NK-92 (cell line): Measurements from ENCODE around the gene TMEM107.

ENCODE experiments used
- DNase-seq: peaks from one replicate; lab custom pipeline; 2025; ENCODE audit not compliant: unreplicated experiment; lab: John Stamatoyannopoulos, UW

TMEM107 gene

GRCh38 chr17:8138672-8139371 lies 37.4 kb downstream of the TMEM107 start:
- peak; percentile 45 for DNase-seq

- DNase-seq, result no peak
Measured at GRCh38 chr17:8138374-8138671, 37.9 kb downstream of the TMEM107 start.

DNA sequence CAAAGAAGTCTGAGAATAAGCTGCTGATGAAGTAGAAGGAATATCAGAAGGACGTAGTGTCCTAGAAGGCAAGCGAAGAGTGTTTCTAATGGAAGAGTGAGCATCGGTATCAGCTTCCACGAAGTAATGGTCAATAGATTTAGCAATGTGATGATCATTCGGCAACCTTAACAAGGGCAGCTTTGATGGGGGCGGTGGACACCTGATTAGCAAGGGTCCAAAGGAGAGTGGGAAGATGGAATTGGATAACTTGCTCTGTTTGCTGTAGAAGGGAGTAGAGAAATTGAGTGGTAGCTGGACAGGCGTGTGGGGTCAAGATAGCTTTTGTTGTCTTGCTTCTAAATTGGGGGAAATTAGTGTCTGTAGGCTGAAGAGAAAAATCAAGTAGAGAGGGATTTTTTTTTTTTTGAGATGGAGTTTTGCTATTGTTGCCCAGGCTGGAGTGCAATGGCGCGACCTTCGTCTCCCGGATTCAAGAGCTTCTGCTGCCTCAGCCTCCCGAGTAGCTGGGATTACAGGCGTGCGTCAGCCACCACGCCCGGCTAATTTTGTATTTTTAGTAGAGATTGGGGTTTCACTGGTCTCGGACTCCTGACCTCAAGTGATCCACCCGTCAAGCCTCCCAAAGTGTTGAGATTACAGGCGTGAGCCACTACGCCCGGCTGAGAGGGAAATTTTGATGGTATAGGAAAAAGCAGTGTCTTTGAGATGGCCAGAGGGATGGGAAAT lies 38.4 kb downstream of the TMEM107 start:
- DNase-seq, result no peak

- no peak for DNase-seq
Measured at GRCh38 chr17:8133941-8134340, 42.2 kb downstream of the TMEM107 start.

DNA sequence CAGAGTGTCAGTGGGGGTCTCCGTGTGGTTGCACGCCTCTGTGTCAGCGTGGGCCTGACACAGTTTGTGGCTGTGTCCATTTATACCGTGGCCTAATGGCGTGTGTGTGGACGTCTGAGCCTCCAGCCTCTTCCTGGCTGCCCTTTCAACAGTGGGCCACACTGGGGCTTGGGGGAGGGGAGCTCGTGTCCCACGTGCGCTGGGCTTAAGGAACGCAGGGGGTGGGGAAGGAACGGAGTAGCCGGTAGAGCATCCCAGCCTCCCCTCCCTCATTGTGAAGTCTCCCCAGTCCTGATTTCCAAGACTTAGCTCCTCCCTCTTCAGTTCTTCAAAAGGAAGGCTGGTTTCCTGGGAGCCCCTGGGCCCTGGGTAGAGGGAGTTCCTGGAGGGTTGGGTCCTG lies 42.8 kb downstream of the TMEM107 start:
- no peak for DNase-seq

DNA sequence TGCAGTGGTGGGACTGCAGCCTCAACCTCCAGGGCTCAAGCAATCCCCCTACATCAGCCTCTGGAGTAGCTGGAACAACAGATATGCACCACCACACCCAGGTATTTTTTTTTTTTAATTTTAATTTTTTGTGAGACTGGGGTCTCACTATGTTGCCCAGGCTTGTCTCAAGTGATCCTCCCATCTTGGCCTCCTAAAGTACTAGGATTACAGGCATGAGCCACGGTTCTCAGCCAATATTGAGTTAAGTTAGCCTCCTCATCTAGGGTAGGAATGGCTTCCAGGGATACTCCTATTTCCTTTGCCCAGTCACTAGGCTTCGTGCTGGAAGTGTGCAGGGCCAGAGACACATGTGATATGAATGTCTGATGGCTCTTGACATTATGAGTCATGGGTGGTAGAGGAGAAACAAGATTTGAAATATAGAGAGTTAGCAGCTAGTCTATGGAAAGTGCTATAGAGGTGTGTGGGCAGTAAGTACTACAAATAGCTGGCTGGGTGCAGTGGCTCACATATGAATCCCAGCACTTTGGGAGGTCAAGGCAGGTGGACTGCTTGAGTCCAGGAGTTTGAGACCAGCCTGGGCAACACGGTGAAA lies 44.2 kb downstream of the TMEM107 start:
- no peak for DNase-seq

DNA sequence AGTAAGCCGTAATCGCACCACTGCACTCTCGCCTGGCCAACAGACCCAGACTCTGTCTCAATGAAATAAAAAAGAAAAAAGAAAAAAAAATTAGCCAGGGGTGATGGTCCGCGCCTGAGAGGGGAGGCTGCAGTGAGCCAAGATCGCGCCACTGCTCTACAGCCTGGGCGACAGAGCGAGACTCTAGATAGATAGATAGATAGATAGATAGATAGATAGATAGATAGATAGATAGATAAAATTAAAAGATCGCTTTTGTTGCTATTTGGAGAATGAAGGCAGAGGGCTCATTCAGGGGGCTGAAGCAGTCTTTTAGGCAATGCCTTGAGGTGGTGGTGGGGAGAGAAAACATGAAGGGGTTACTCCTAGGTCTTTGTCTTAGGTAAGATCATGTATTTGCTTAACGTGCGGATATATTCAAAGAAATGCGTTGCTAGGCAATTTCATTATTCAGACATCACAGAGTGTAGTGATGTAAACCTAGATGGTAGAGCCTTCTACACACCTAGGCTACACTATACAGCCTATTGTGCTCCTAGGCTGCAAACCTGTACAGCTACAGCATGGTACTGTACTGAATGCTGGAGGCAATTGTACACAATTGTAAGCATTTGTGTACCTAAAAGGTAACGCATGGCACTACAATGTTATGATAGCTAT lies 47.9 kb downstream of the TMEM107 start:
- DNase-seq, result no peak

GRCh38 chr17:8126491-8127066 lies 49.6 kb downstream of the TMEM107 start:
- no peak for DNase-seq

GRCh38 chr17:8125947-8126490 lies 50.2 kb downstream of the TMEM107 start:
- DNase-seq, result no peak

GRCh38 chr17:8125154-8125946 lies 50.8 kb downstream of the TMEM107 start:
- DNase-seq, result peak; percentile 40

DNA sequence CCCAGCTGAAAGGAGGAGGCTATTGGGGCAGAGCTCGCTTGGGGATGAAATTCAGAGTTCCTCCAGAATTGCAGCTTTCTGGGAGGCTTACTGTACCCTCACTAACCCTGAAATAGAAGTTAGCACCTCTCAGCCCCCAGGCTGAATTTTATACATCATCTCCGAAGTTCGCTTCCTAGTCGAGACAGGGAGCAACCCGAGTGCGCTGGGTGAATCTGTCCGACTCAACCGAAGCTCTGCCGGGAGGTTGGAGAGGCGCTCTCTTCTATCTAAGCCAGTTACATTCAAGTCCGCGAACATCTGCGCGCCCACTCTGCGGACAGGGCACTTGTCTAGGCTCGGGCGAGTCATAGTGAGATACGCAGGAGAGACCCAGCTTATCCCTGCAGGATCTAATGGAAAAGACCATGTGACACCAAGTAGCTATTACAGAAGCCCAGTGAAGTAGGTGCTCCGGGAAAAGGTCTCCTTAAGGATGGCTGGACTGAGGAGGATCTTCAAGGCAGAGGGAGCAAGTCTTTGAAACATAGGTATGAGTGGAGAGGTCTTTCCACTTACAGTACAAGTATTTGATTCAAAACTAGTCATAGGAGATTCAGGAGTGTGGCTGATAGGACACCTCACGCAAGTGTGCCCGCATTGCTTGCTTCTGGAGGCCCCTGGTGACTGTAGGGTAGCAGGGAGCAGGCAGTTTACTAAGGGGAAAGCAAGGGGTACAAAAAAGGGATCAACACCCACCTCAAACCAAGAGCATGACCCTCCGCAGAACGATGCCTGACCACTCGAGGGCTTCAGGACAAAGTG lies 51.6 kb downstream of the TMEM107 start:
- DNase-seq, result no peak

DNA sequence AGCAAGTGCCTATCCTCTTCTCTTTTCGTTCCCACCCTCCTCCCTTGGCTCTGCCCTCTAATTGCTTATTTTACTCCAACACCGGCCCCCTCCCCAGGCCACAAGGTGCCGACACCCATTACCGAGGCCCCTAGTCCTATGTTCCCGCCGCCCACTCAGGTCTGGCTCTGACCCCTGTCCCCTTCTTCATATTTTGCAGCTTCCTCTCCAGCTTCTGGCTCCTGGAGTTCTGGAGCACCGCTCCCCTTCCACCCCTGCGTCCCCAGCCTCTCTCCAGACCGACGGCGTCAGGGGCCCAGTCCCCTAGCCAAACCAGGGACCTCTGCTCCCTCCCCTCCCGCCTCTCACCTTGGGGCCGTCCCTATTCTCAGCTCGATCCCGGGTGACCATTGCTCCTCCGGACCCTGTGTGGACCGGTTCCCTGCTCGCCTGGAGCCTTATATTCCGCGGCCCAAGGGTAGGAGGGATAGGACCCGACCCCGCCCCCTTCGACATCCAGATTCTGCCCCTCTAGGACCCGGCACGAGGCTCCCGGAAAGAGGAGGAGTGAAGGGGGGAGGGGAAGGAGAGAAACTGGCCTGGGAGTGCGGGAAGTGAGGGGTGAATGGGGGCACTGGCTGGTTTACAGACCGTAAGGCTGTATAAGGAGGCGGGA lies 52.4 kb downstream of the TMEM107 start, which contains the start of gene HES7:
Gene HES7 (minus strand): TSS at position 412 of the 655 bp plus-strand sequence. CDS start 22 bp downstream, at position 390.
- no peak for DNase-seq

DNA sequence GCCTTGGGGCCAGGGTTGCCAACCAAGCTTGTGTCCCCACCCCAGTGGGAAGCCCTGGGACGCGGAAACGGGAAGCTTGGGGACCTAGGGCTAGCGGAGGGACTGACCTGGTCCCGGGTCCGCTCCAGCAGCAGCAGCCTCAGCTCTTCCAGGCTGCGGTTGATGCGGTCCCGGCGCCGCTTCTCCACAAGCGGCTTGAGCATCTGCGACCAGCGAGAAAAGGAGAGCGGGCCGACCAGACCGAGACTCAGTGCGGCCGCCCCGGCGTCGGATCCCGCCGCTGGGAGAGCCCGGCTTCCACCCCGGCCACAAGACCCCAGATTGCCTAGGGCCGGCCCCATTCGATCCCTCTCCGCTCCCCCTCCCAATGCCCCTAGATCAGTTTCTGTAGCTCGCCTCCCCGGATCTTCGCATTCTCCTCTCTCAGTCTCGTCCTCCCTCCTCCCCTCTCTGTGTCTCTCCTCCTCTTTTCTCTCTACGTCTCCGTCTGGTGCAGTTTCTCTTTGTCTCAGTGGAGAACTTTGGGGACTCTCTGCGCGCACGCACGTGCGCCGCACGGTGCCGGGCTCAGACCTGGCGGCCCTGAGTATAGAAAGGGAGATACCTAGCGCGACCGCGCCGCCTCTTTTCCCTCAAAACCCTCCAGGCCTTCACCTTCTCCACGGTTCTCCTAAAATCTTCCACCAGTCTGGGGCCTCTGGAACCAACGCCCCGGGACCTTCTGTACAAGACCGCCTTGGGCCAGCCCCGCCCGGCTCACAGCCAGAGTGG lies 53.1 kb downstream of the TMEM107 start:
- DNase-seq, result no peak
